ENCODE data around the gene OR6C70. TPM values are rescaled to one million over a fixed set of nuclear protein-coding genes. Genes with fewer than 3 reads are reported as not detected.

The OR6C70 gene
- not detected for total RNA-seq

- Histone ChIP-seq H3K4me1 (no peaks in the 10 kb centered on the region), H3K27ac (no peak within 1 kb of the TSS), H3K27me3 (no peaks in the 10 kb centered on the region), H3K4me3 (no peak within 1 kb of the TSS), H3K36me3 (no peaks in the 10 kb centered on the region), H3K9me3 (no peaks in the 10 kb centered on the region)
- no peak for DNase-seq (ENCODE audit: low spot score in 2 of 2)
- 62% methylated on average over 3 of the region's 3 CpGs for WGBS
- TF ChIP-seq POLR2AphosphoS5 (IDR thresholded peaks at IDR 0.05) (no peak), EP300 (IDR thresholded peaks at IDR 0.05) (no peak)
These were observed at the start of gene OR6C70 for GRCh38 chr12:55470088-55470829. Gene OR6C70, minus strand, starts transcription at chr12:55470138. Its CDS starts 0 bp downstream, at chr12:55470138.

- TF ChIP-seq POLR2AphosphoS5 (IDR thresholded peaks at IDR 0.05) (no peak), EP300 (IDR thresholded peaks at IDR 0.05) (no peak), POLR2A (IDR thresholded peaks at IDR 0.05) (no peak), CTCF (IDR thresholded peaks at IDR 0.05) (no peak)
- H3K9me3 ChIP-seq: no peaks in the 10 kb centered on the region
- H3K27ac ChIP-seq: no peak overlapping the region
- H3K27me3 ChIP-seq: no peaks in the 10 kb centered on the region
- H3K4me3 ChIP-seq: no peak overlapping the region
- no peaks in the 10 kb centered on the region for H3K4me1 ChIP-seq
- H3K36me3 ChIP-seq: no peaks in the 10 kb centered on the region
- no peak for DNase-seq (ENCODE audit: low spot score in 2 of 2)
These were observed 46.5 kb upstream of the OR6C70 start for GRCh38 chr12:55516391-55516790.

GRCh38 chr12:55515696-55516095 is 45.8 kb upstream of the OR6C70 start:
- 50% methylated on average over 1 of the region's 1 CpG for WGBS
- DNase-seq (ENCODE audit: low spot score in 2 of 2): no peak
- H3K4me1 ChIP-seq: no peaks in the 10 kb centered on the region
- H3K36me3 ChIP-seq: no peaks in the 10 kb centered on the region
- no peak overlapping the region for H3K27ac ChIP-seq
- no peaks in the 10 kb centered on the region for H3K9me3 ChIP-seq
- TF ChIP-seq POLR2A (IDR thresholded peaks at IDR 0.05): no peak
- no peak for TF ChIP-seq POLR2AphosphoS5 (IDR thresholded peaks at IDR 0.05)
- TF ChIP-seq CTCF (IDR thresholded peaks at IDR 0.05): no peak
- TF ChIP-seq EP300 (IDR thresholded peaks at IDR 0.05): no peak
- H3K4me3 ChIP-seq: no peak overlapping the region
- H3K27me3 ChIP-seq: no peaks in the 10 kb centered on the region

- DNase-seq (ENCODE audit: low spot score in 2 of 2): no peak
- no peak overlapping the region for H3K4me3 ChIP-seq
- H3K9me3 ChIP-seq: no peaks in the 10 kb centered on the region
- no peak for TF ChIP-seq POLR2A (IDR thresholded peaks at IDR 0.05)
- TF ChIP-seq CTCF (IDR thresholded peaks at IDR 0.05): no peak
- TF ChIP-seq EP300 (IDR thresholded peaks at IDR 0.05): no peak
- TF ChIP-seq POLR2AphosphoS5 (IDR thresholded peaks at IDR 0.05): no peak
- no peak overlapping the region for H3K27ac ChIP-seq
- H3K27me3 ChIP-seq: no peaks in the 10 kb centered on the region
- no peaks in the 10 kb centered on the region for H3K4me1 ChIP-seq
- 22% methylated on average over 2 of the region's 2 CpGs for WGBS
- no peaks in the 10 kb centered on the region for H3K36me3 ChIP-seq
These were observed 31.7 kb upstream of the OR6C70 start for GRCh38 chr12:55501601-55502000.

GRCh38 chr12:55499810-55500252 is 29.9 kb upstream of the OR6C70 start:
- TF ChIP-seq POLR2AphosphoS5 (IDR thresholded peaks at IDR 0.05) (no peak), POLR2A (IDR thresholded peaks at IDR 0.05) (no peak), EP300 (IDR thresholded peaks at IDR 0.05) (no peak)
- Histone ChIP-seq H3K36me3 (no peaks in the 10 kb centered on the region), H3K4me3 (no peak overlapping the region), H3K27ac (no peak overlapping the region), H3K4me1 (no peaks in the 10 kb centered on the region), H3K27me3 (no peaks in the 10 kb centered on the region), H3K9me3 (no peaks in the 10 kb centered on the region)
- DNase-seq (ENCODE audit: low spot score in 2 of 2): no peak
- WGBS: 34% methylated on average over 2 of the region's 2 CpGs

GRCh38 chr12:55499231-55499630 is 29.3 kb upstream of the OR6C70 start:
- Histone ChIP-seq H3K36me3 (no peaks in the 10 kb centered on the region), H3K27ac (no peak overlapping the region), H3K9me3 (no peaks in the 10 kb centered on the region), H3K4me1 (no peaks in the 10 kb centered on the region), H3K4me3 (no peak overlapping the region), H3K27me3 (no peaks in the 10 kb centered on the region)
- no peak for DNase-seq (ENCODE audit: low spot score in 2 of 2)
- TF ChIP-seq POLR2A (IDR thresholded peaks at IDR 0.05) (no peak), CTCF (IDR thresholded peaks at IDR 0.05) (no peak), EP300 (IDR thresholded peaks at IDR 0.05) (no peak), POLR2AphosphoS5 (IDR thresholded peaks at IDR 0.05) (no peak)
- 82% methylated on average over 4 of the region's 4 CpGs for WGBS

Data from suprapubic skin (tissue), 4 donors.